GM12878 (cell line): Measurements from ENCODE around the gene RFTN2. TPM values are rescaled to one million over a fixed set of nuclear protein-coding genes. Genes with fewer than 3 reads are reported as not detected.

Experiments used
- ATAC-seq: fragments of 200-7000 bp; cut with Tn5 transposase; 3 replicates; pipeline ENCODE4 v1.9.1; 2020; ENCODE audit warnings: mild to moderate bottlenecking, moderate library complexity
- BruUV-seq: library from RNA; stranded (reverse); fragments of 400-500 nt; replicated peaks from 2 replicates; lab custom pipeline; 2021; lab: Mats Ljungman, UMichigan
- CTCF ChIA-PET: fragments of 300-600 bp; sonication (Branson Sonifier 250); formaldehyde crosslinking; extraction: SDS; loops from one replicate; lab custom pipeline; 2021; ENCODE audit warnings: inconsistent platforms; lab: Yijun Ruan, JAX
- POLR2A ChIA-PET: fragments of 350-600 bp; formaldehyde crosslinking; extraction: SDS; loops from one replicate; lab custom pipeline; 2021; ENCODE audit warnings: inconsistent platforms; lab: Charles Lee
- RAD21 ChIA-PET: fragments of 300-600 bp; sonication (Branson Sonifier 250); formaldehyde crosslinking; loops from one replicate; lab custom pipeline; 2023; ENCODE audit warnings: antibody characterized with exemption; ENCODE audit not compliant: unreplicated experiment; lab: Charles Lee
- SMC1A ChIA-PET: fragments of 300-600 bp; sonication (Branson Sonifier 250); formaldehyde crosslinking; loops from one replicate; lab custom pipeline; 2023; ENCODE audit not compliant: unreplicated experiment, uncharacterized antibody; lab: Charles Lee
- DNase-seq: peaks from one replicate; pipeline ENCODE4 v3.0.0-alpha.2; 2011; ENCODE audit warnings: low read depth, low spot score
- FAIRE-seq: peaks from 3 replicates; lab custom pipeline; 2011; peaks lifted over from hg19 to GRCh38; lab: Jason Lieb, UNC
- H2AFZ ChIP-seq: 2 replicates; pipeline ENCODE4 v1.6.0; 2011; ENCODE audit warnings: low read depth, low read length, control low read depth; ENCODE audit not compliant: control insufficient read depth
- H3K27ac ChIP-seq: 2 replicates; pipeline ENCODE4 v1.5.1; 2011; ENCODE audit warnings: control low read depth; ENCODE audit not compliant: control insufficient read depth, insufficient read depth
- H3K27me3 ChIP-seq, 2 experiments: replicated peaks in 1 of 2; 2 replicates each; pipeline versions ENCODE4 v1.6.0 to v1.6.1; 2011; ENCODE audit warnings: low read length in 1 of 2; ENCODE audit not compliant: control insufficient read depth in 2 of 2, insufficient read depth in 2 of 2
- H3K36me3 ChIP-seq, 2 experiments: 2 replicates each; pipeline ENCODE4 v1.5.1; 2011; ENCODE audit warnings: low read length in 1 of 2; ENCODE audit not compliant: control insufficient read depth in 2 of 2, insufficient read depth in 2 of 2
- H3K4me1 ChIP-seq: 2 replicates; pipeline ENCODE4 v1.6.1; 2011; ENCODE audit warnings: mild to moderate bottlenecking, low read length, moderate library complexity, mixed read lengths; ENCODE audit not compliant: control insufficient read depth, insufficient read depth
- H3K4me2 ChIP-seq: 2 replicates; pipeline ENCODE4 v1.6.0; 2011; ENCODE audit warnings: control low read depth; ENCODE audit not compliant: control insufficient read depth, insufficient read depth
- H3K4me3 ChIP-seq: fragments of 200-600 bp; sonication (generic); 2 replicates; pipeline ENCODE4 v1.5.1; 2016
- H3K79me2 ChIP-seq: 2 replicates; pipeline ENCODE4 v1.6.0; 2011; ENCODE audit warnings: low read length; ENCODE audit not compliant: control insufficient read depth, insufficient read depth
- H3K9ac ChIP-seq: 2 replicates; pipeline ENCODE4 v1.8.0; 2011; ENCODE audit warnings: low read length, control low read depth, mixed read lengths; ENCODE audit not compliant: control insufficient read depth, insufficient read depth
- H3K9me3 ChIP-seq: replicated peaks from 3 replicates; pipeline ENCODE4 v1.5.1; 2011; ENCODE audit warnings: mild to moderate bottlenecking, low read length; ENCODE audit not compliant: control insufficient read depth, insufficient read depth
- H4K20me1 ChIP-seq: 2 replicates; pipeline ENCODE4 v1.6.0; 2011; ENCODE audit not compliant: control insufficient read depth, insufficient read depth
- BMI1 ChIP-seq: fragments of 450-650 bp; IDR thresholded peaks from 2 replicates; pipeline ENCODE4 v1.6.1; 2016; ENCODE audit warnings: mild to moderate bottlenecking, moderate library complexity, borderline replicate concordance
- CHD4 ChIP-seq: fragments of 200-600 bp; sonication (generic); IDR thresholded peaks from 2 replicates; pipeline ENCODE4 v1.6.1; 2016; ENCODE audit warnings: mild to moderate bottlenecking
- KLF5 ChIP-seq: fragments of 450-650 bp; IDR thresholded peaks from 2 replicates; pipeline ENCODE4 v1.6.1; 2014; ENCODE audit warnings: mild to moderate bottlenecking; ENCODE audit not compliant: partially characterized antibody
- LARP7 ChIP-seq: fragments of 450-650 bp; IDR thresholded peaks from 2 replicates; pipeline ENCODE4 v1.6.1; 2017; ENCODE audit warnings: mild to moderate bottlenecking
- MEF2B ChIP-seq: fragments of 450-650 bp; IDR thresholded peaks from 2 replicates; pipeline ENCODE4 v1.6.1; 2018; ENCODE audit warnings: mild to moderate bottlenecking, moderate library complexity; ENCODE audit not compliant: partially characterized antibody, poor library complexity, severe bottlenecking
- POLR2A ChIP-seq: IDR thresholded peaks from 2 replicates; pipeline ENCODE4 v1.6.1; 2011; ENCODE audit warnings: low read depth, mild to moderate bottlenecking, low read length
- SMAD1 ChIP-seq: fragments of 450-650 bp; IDR thresholded peaks from 2 replicates; pipeline ENCODE4 v1.6.1; 2018; ENCODE audit warnings: mild to moderate bottlenecking, low read depth; ENCODE audit not compliant: partially characterized antibody
- SREBF2 ChIP-seq: IDR thresholded peaks from 2 replicates; pipeline ENCODE4 v1.6.1; 2012; ENCODE audit warnings: mild to moderate bottlenecking, low read length
- STAT1 ChIP-seq: fragments of 450-650 bp; conservative IDR thresholded peaks from 2 replicates; pipeline ENCODE4 v1.6.1; 2014; ENCODE audit warnings: antibody characterized with exemption, mild to moderate bottlenecking
- TAF1 ChIP-seq: IDR thresholded peaks from 2 replicates; pipeline ENCODE4 v1.6.1; 2011; ENCODE audit warnings: mild to moderate bottlenecking, low read depth, low read length, borderline replicate concordance
- ZBED1 ChIP-seq: IDR thresholded peaks from 2 replicates; pipeline ENCODE4 v1.6.1; 2016; ENCODE audit warnings: borderline replicate concordance
- ZZZ3 ChIP-seq: IDR thresholded peaks from 2 replicates; pipeline ENCODE4 v1.6.1; 2011; ENCODE audit warnings: low read depth; ENCODE audit not compliant: control insufficient read depth, insufficient read length
- WGBS: methylation state at CpG from one replicate; pipeline ENCODE4 v1.1.6; 2016; ENCODE audit warnings: low lambda C conversion rate; ENCODE audit not compliant: insufficient replicate concordance, insufficient coverage; ENCODE audit errors: missing lambda C conversion rate; 5-methylcytosine and 5-hydroxymethylcytosine counted together
- in situ Hi-C: fragments of 300-500 bp; cut with MboI; formaldehyde crosslinking; loops from 9 replicates; pipeline ENCODE4 v1.14.3; 2018; ENCODE audit warnings: mixed read lengths
- intact Hi-C: fragments of 100-400 bp; cut with micrococcal nuclease; formaldehyde crosslinking; loops from one replicate; pipeline ENCODE4 v1.14.2; 2022; ENCODE audit not compliant: unreplicated experiment
- polyA plus RNA-seq, 11 experiments: library from polyadenylated mRNA; depleted of rRNA in 4 of 11; unstranded in 6 of 11; stranded (reverse) in 5 of 11; fragments of >200 nt; fragmentation: Nextera tagmentation in 4 of 11; fragmentation: Illumina TruSeq in 1 of 11; extraction: Ambion mirVana in 4 of 11; extraction: Trizol in 1 of 11; gene quantifications; 1 replicate in 1 of 11; 2 replicates in 10 of 11; pipeline versions ENCODE4 v1.2.1 to v1.2.3, GENCODE V29; 2011 to 2016; ENCODE audit warnings: inconsistent platforms in 2 of 11, missing spikeins in 2 of 11, low read depth in 1 of 11
- total RNA-seq, 4 experiments: library from RNA; depleted of rRNA in 3 of 4; stranded (reverse); fragments of >200 nt in 3 of 4; fragmentation: Illumina TruSeq in 1 of 4; extraction: Trizol in 1 of 4; gene quantifications; 2 replicates each; pipeline versions ENCODE4 v1.2.1 to v1.2.3, GENCODE V29; 2013 to 2021
- TF ChIP-seq, protein P1 (sequence below): fragments of 450-650 bp; IDR thresholded peaks from 2 replicates; pipeline ENCODE4 v1.6.1; 2017; ENCODE audit warnings: borderline replicate concordance
- TF ChIP-seq, protein P2 (sequence below): fragments of 450-650 bp; IDR thresholded peaks from 2 replicates; pipeline ENCODE4 v1.6.1; 2017; ENCODE audit warnings: antibody characterized with exemption, mild to moderate bottlenecking, moderate library complexity
- TF ChIP-seq, protein P3 (sequence below), 3 experiments: IDR thresholded peaks in 2 of 3; conservative IDR thresholded peaks in 1 of 3; 2 replicates each; pipeline ENCODE4 v1.5.1; 2011; ENCODE audit warnings: low read depth in 3 of 3, low read length in 3 of 3, mild to moderate bottlenecking in 3 of 3, control low read depth in 2 of 3, moderate library complexity in 2 of 3, inconsistent platforms in 1 of 3, mixed read lengths in 1 of 3; ENCODE audit not compliant: control insufficient read depth in 2 of 3, insufficient read depth in 1 of 3; ENCODE audit errors: extremely low read depth in 1 of 3

The RFTN2 gene
- total and polyA plus RNA-seq, 10 of the 15 experiments (the other 5 are each of a cell fraction or from before 2014, with no cell fraction given) = 0.09 to 0.23 TPM; not detected in 8

DNA sequence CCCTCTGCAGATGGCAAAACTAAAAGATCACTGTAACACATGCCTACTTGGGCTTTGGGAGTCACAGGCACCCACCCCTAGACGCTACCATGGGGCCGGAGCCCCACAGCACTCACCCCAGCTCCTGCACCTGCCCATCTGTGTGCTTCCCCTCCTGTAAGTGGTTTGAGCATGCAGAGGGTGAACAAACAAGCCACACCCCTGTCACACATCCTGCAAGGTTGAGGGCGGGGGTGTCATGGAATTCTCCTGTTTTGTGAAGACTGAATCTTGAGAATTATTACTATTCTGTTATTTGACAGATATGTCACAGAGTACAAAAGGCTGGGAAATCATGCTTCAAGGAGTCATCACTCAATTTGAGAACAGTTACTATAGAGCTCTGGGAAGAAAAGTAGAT, 60.9 kb downstream of the RFTN2 start:
- SMC1A ChIA-PET = interaction anchor here (2.6 kb wide), 1 partner anchor 15 kb away, joined by 9 read pairs; no protein-coding TSS in a partner anchor
- DNase-seq (no peak), FAIRE-seq (no peak), ATAC-seq (peak; percentile 31; the same call in 2 of the 3 replicates)
- no peaks in the 10 kb centered on the region for H3K79me2 ChIP-seq
- no peak overlapping the region for H2AFZ ChIP-seq
- intact Hi-C loops (no loop called here), in situ Hi-C loops (no loop called here)
- H4K20me1 ChIP-seq = no peaks in the 10 kb centered on the region
- no peaks in the 10 kb centered on the region for H3K36me3 ChIP-seq
- RAD21 ChIA-PET = interaction anchor here (1.0 kb wide), 1 partner anchor 10 kb away, joined by 5 read pairs; no protein-coding TSS in a partner anchor
- no peak overlapping the region for H3K4me2 ChIP-seq
- H3K4me3 ChIP-seq = no peak overlapping the region
- H3K27ac ChIP-seq = no peak overlapping the region
- WGBS = 89% methylated on average over 3 of the region's 3 CpGs
- BruUV-seq = no TSS peak
- CTCF ChIA-PET = interaction anchor here (1.4 to 2.2 kb wide), 4 partner anchors 15 to 225 kb away, joined by 3 to 6 read pairs (median 4); partner anchors contain the start of gene HSPE1
- H3K9ac ChIP-seq = no peak overlapping the region
- no peaks in the 10 kb centered on the region for H3K27me3 ChIP-seq
- H3K9me3 ChIP-seq = no peaks in the 10 kb centered on the region
- H3K4me1 ChIP-seq = no peaks in the 10 kb centered on the region
- POLR2A ChIA-PET = no interaction called here
- TF ChIP-seq, protein P1, sequence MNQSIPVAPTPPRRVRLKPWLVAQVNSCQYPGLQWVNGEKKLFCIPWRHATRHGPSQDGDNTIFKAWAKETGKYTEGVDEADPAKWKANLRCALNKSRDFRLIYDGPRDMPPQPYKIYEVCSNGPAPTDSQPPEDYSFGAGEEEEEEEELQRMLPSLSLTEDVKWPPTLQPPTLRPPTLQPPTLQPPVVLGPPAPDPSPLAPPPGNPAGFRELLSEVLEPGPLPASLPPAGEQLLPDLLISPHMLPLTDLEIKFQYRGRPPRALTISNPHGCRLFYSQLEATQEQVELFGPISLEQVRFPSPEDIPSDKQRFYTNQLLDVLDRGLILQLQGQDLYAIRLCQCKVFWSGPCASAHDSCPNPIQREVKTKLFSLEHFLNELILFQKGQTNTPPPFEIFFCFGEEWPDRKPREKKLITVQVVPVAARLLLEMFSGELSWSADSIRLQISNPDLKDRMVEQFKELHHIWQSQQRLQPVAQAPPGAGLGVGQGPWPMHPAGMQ = no peak
- TF ChIP-seq, protein P2, sequence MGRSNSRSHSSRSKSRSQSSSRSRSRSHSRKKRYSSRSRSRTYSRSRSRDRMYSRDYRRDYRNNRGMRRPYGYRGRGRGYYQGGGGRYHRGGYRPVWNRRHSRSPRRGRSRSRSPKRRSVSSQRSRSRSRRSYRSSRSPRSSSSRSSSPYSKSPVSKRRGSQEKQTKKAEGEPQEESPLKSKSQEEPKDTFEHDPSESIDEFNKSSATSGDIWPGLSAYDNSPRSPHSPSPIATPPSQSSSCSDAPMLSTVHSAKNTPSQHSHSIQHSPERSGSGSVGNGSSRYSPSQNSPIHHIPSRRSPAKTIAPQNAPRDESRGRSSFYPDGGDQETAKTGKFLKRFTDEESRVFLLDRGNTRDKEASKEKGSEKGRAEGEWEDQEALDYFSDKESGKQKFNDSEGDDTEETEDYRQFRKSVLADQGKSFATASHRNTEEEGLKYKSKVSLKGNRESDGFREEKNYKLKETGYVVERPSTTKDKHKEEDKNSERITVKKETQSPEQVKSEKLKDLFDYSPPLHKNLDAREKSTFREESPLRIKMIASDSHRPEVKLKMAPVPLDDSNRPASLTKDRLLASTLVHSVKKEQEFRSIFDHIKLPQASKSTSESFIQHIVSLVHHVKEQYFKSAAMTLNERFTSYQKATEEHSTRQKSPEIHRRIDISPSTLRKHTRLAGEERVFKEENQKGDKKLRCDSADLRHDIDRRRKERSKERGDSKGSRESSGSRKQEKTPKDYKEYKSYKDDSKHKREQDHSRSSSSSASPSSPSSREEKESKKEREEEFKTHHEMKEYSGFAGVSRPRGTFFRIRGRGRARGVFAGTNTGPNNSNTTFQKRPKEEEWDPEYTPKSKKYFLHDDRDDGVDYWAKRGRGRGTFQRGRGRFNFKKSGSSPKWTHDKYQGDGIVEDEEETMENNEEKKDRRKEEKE = no peak
- no peak for TF ChIP-seq ZZZ3
- no peak for TF ChIP-seq POLR2A
- no peak for TF ChIP-seq SREBF2
- no peak for TF ChIP-seq CHD4
- no peak for TF ChIP-seq MEF2B
- no peak for TF ChIP-seq BMI1
- TF ChIP-seq, protein P3, sequence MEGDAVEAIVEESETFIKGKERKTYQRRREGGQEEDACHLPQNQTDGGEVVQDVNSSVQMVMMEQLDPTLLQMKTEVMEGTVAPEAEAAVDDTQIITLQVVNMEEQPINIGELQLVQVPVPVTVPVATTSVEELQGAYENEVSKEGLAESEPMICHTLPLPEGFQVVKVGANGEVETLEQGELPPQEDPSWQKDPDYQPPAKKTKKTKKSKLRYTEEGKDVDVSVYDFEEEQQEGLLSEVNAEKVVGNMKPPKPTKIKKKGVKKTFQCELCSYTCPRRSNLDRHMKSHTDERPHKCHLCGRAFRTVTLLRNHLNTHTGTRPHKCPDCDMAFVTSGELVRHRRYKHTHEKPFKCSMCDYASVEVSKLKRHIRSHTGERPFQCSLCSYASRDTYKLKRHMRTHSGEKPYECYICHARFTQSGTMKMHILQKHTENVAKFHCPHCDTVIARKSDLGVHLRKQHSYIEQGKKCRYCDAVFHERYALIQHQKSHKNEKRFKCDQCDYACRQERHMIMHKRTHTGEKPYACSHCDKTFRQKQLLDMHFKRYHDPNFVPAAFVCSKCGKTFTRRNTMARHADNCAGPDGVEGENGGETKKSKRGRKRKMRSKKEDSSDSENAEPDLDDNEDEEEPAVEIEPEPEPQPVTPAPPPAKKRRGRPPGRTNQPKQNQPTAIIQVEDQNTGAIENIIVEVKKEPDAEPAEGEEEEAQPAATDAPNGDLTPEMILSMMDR (IDR thresholded peaks at IDR 0.05 in 2 of 3, conservative IDR thresholded peaks at IDR 0.05 in 1 of 3; ENCODE audit: control insufficient read depth in 2 of 3, extremely low read depth in 1 of 3, insufficient read depth in 1 of 3, low read depth in 3 of 3, low read length in 3 of 3) = no peak
- no peak for TF ChIP-seq ZBED1
- no peak for TF ChIP-seq STAT1
- TF ChIP-seq TAF1 = no peak
- no peak for TF ChIP-seq SMAD1
- no peak for TF ChIP-seq KLF5
- no peak for TF ChIP-seq LARP7
